HepG2 (cell line): Measurements from ENCODE around the gene PRUNE1. TPM values are rescaled to one million over a fixed set of nuclear protein-coding genes. Genes with fewer than 3 reads are reported as not detected.

ENCODE experiments used
- HMG20B ChIP-seq: conservative IDR thresholded peaks from 2 replicates; pipeline ENCODE4 v1.6.1; 2016; ENCODE audit warnings: missing genetic modification reagents, missing compliant biosample characterization
- NCOA1 ChIP-seq: sonication (generic); formaldehyde crosslinking; IDR thresholded peaks from 2 replicates; pipeline ENCODE4 v1.9.0; 2021; ENCODE audit warnings: missing genetic modification reagents
- PAX8 ChIP-seq: sonication (generic); formaldehyde crosslinking; IDR thresholded peaks from 2 replicates; pipeline ENCODE4 v1.8.0; 2022; ENCODE audit warnings: mild to moderate bottlenecking, missing genetic modification reagents, borderline replicate concordance
- RAD21 ChIP-seq: fragments of 450-650 bp; formaldehyde crosslinking; IDR thresholded peaks from 2 replicates; pipeline ENCODE4 v1.5.0; 2020; ENCODE audit warnings: mild to moderate bottlenecking
- RORA ChIP-seq: sonication (generic); formaldehyde crosslinking; IDR thresholded peaks from 2 replicates; pipeline ENCODE4 v1.5.0; 2020; ENCODE audit warnings: mild to moderate bottlenecking, missing genetic modification reagents, moderate library complexity
- SRF ChIP-seq: IDR thresholded peaks from 2 replicates; pipeline ENCODE4 v1.6.1; 2011; ENCODE audit warnings: mild to moderate bottlenecking, low read depth, low read length, moderate library complexity
- SYNCRIP ChIP-seq: fragments of 200-400 bp; formaldehyde crosslinking; IDR thresholded peaks from 2 replicates; pipeline ENCODE4 v1.6.1; 2018; ENCODE audit warnings: mild to moderate bottlenecking, low read depth, low read length; ENCODE audit not compliant: insufficient read depth
- TCF7 ChIP-seq: sonication (generic); IDR thresholded peaks from 2 replicates; pipeline ENCODE4 v1.6.1; 2016; ENCODE audit warnings: antibody characterized with exemption, low read depth
- WIZ ChIP-seq: sonication (generic); formaldehyde crosslinking; IDR thresholded peaks from 2 replicates; pipeline ENCODE4 v1.5.1; 2020; ENCODE audit warnings: mild to moderate bottlenecking, missing genetic modification reagents
- ZIK1 ChIP-seq: sonication (generic); formaldehyde crosslinking; IDR thresholded peaks from 2 replicates; pipeline ENCODE4 v1.5.0; 2020; ENCODE audit warnings: mild to moderate bottlenecking, low read depth, missing genetic modification reagents, borderline replicate concordance
- ZNF660 ChIP-seq: sonication (generic); formaldehyde crosslinking; IDR thresholded peaks from 2 replicates; pipeline ENCODE4 v1.5.1; 2020; ENCODE audit warnings: mild to moderate bottlenecking, low read depth, missing genetic modification reagents, borderline replicate concordance
- polyA plus RNA-seq, 8 experiments: library from polyadenylated mRNA; depleted of rRNA in 3 of 8; stranded (reverse) in 7 of 8; unstranded in 1 of 8; fragments of >200 nt; fragmentation: Illumina TruSeq in 4 of 8; extraction: Trizol in 4 of 8; gene quantifications; 2 replicates each; pipeline versions ENCODE4 v1.2.1 to v1.2.3, GENCODE V29; 2011 to 2016; ENCODE audit warnings: low read depth in 4 of 8, missing spikeins in 1 of 8, mixed read lengths in 1 of 8; ENCODE audit not compliant: insufficient read depth in 1 of 8
- total RNA-seq, 5 experiments: library from RNA; depleted of rRNA; stranded (reverse); fragments of >200 nt; fragmentation: Illumina TruSeq; extraction: Trizol; gene quantifications; 2 replicates each; pipeline ENCODE4 v1.2.3, GENCODE V29; 2016; ENCODE audit warnings: low read depth in 1 of 5
- TF ChIP-seq, protein P1 (sequence below): sonication (generic); formaldehyde crosslinking; IDR thresholded peaks from 2 replicates; pipeline ENCODE4 v1.9.0; 2021; ENCODE audit warnings: mild to moderate bottlenecking, missing genetic modification reagents
- TF ChIP-seq, protein P2 (sequence below): sonication (generic); formaldehyde crosslinking; conservative IDR thresholded peaks from 2 replicates; pipeline ENCODE4 v1.5.0; 2020; ENCODE audit warnings: missing genetic modification reagents
- TF ChIP-seq, protein P3 (sequence below): sonication (generic); formaldehyde crosslinking; IDR thresholded peaks from 2 replicates; pipeline ENCODE4 v1.4.0; 2020; ENCODE audit warnings: low read depth, mild to moderate bottlenecking, missing genetic modification reagents
- TF ChIP-seq, protein P4 (sequence below): sonication (generic); formaldehyde crosslinking; IDR thresholded peaks from 2 replicates; pipeline ENCODE4 v1.5.0; 2020; ENCODE audit warnings: mild to moderate bottlenecking, missing genetic modification reagents
- TF ChIP-seq, protein P5 (sequence below): IDR thresholded peaks from 2 replicates; pipeline ENCODE4 v1.6.1; 2016

PRUNE1 gene
- total and polyA plus RNA-seq, 2 of the 13 experiments (the other 11 are each of a cell fraction or from before 2014, with no cell fraction given), result 19.0 to 31.9 TPM

DNA sequence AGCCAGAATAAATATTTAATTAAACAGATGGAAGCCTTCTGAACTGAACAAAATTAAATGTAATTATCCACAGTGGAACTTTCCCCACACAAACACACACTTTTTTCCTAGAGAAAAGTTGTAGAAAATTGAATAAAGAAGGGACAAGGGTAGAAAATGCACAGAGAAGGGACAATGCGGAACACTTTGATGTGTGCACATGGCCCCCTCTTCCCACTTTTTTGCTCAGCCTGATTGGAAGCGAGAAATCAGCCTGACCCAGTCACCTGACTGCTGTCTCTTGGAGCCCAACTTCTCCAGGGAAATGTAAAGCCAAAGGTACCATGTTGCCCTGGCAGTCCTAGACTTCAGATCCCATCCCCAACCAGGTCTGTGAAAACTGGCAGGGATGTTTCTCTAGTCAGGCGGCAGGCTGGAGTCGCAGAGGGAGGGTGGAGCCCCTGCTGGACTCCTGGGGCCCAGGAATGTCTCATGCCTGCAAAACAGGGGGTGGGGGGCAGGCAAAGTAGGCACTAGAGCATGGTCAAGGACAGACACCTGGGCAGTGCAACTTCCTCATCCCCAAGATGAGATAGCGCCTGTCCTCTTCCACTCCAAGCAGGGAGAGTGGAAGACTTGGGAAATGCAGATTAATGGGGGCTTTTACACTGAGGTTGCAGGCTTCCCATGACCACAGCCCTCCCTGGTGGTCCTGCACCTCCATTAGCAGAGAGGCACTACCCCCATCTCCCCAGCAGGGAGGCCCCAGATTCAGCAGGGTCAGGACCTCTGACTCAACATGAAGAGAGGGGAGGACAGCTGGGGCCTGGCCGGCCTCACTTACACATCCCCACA is 36.4 kb upstream of the PRUNE1 start (continued):
- TF ChIP-seq, protein P1, sequence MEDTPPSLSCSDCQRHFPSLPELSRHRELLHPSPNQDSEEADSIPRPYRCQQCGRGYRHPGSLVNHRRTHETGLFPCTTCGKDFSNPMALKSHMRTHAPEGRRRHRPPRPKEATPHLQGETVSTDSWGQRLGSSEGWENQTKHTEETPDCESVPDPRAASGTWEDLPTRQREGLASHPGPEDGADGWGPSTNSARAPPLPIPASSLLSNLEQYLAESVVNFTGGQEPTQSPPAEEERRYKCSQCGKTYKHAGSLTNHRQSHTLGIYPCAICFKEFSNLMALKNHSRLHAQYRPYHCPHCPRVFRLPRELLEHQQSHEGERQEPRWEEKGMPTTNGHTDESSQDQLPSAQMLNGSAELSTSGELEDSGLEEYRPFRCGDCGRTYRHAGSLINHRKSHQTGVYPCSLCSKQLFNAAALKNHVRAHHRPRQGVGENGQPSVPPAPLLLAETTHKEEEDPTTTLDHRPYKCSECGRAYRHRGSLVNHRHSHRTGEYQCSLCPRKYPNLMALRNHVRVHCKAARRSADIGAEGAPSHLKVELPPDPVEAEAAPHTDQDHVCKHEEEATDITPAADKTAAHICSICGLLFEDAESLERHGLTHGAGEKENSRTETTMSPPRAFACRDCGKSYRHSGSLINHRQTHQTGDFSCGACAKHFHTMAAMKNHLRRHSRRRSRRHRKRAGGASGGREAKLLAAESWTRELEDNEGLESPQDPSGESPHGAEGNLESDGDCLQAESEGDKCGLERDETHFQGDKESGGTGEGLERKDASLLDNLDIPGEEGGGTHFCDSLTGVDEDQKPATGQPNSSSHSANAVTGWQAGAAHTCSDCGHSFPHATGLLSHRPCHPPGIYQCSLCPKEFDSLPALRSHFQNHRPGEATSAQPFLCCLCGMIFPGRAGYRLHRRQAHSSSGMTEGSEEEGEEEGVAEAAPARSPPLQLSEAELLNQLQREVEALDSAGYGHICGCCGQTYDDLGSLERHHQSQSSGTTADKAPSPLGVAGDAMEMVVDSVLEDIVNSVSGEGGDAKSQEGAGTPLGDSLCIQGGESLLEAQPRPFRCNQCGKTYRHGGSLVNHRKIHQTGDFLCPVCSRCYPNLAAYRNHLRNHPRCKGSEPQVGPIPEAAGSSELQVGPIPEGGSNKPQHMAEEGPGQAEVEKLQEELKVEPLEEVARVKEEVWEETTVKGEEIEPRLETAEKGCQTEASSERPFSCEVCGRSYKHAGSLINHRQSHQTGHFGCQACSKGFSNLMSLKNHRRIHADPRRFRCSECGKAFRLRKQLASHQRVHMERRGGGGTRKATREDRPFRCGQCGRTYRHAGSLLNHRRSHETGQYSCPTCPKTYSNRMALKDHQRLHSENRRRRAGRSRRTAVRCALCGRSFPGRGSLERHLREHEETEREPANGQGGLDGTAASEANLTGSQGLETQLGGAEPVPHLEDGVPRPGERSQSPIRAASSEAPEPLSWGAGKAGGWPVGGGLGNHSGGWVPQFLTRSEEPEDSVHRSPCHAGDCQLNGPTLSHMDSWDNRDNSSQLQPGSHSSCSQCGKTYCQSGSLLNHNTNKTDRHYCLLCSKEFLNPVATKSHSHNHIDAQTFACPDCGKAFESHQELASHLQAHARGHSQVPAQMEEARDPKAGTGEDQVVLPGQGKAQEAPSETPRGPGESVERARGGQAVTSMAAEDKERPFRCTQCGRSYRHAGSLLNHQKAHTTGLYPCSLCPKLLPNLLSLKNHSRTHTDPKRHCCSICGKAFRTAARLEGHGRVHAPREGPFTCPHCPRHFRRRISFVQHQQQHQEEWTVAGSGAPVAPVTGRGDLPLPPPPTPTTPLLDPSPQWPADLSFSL (CRISPR knock-in tag), result no peak
- no peak for TF ChIP-seq ZNF660 (CRISPR knock-in tag)
- TF ChIP-seq SRF, result no peak
- no peak for TF ChIP-seq ZIK1 (CRISPR knock-in tag)
- TF ChIP-seq RORA, result no peak
- TF ChIP-seq, protein P2, sequence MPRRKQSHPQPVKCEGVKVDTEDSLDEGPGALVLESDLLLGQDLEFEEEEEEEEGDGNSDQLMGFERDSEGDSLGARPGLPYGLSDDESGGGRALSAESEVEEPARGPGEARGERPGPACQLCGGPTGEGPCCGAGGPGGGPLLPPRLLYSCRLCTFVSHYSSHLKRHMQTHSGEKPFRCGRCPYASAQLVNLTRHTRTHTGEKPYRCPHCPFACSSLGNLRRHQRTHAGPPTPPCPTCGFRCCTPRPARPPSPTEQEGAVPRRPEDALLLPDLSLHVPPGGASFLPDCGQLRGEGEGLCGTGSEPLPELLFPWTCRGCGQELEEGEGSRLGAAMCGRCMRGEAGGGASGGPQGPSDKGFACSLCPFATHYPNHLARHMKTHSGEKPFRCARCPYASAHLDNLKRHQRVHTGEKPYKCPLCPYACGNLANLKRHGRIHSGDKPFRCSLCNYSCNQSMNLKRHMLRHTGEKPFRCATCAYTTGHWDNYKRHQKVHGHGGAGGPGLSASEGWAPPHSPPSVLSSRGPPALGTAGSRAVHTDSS (CRISPR knock-in tag), result no peak
- no peak for TF ChIP-seq SYNCRIP
- TF ChIP-seq HMG20B (CRISPR knock-in tag), result no peak
- TF ChIP-seq, protein P3, sequence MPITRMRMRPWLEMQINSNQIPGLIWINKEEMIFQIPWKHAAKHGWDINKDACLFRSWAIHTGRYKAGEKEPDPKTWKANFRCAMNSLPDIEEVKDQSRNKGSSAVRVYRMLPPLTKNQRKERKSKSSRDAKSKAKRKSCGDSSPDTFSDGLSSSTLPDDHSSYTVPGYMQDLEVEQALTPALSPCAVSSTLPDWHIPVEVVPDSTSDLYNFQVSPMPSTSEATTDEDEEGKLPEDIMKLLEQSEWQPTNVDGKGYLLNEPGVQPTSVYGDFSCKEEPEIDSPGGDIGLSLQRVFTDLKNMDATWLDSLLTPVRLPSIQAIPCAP (CRISPR knock-in tag), result no peak
- TF ChIP-seq, protein P4, sequence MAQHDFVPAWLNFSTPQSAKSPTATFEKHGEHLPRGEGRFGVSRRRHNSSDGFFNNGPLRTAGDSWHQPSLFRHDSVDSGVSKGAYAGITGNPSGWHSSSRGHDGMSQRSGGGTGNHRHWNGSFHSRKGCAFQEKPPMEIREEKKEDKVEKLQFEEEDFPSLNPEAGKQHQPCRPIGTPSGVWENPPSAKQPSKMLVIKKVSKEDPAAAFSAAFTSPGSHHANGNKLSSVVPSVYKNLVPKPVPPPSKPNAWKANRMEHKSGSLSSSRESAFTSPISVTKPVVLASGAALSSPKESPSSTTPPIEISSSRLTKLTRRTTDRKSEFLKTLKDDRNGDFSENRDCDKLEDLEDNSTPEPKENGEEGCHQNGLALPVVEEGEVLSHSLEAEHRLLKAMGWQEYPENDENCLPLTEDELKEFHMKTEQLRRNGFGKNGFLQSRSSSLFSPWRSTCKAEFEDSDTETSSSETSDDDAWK (CRISPR knock-in tag), result no peak
- TF ChIP-seq TCF7, result peak; percentile 83
- no peak for TF ChIP-seq RAD21 (CRISPR knock-in tag)
- no peak; the same call in 1 of the 2 replicates for TF ChIP-seq PAX8 (CRISPR knock-in tag)
- no peak for TF ChIP-seq WIZ (CRISPR knock-in tag)
- TF ChIP-seq, protein P5, sequence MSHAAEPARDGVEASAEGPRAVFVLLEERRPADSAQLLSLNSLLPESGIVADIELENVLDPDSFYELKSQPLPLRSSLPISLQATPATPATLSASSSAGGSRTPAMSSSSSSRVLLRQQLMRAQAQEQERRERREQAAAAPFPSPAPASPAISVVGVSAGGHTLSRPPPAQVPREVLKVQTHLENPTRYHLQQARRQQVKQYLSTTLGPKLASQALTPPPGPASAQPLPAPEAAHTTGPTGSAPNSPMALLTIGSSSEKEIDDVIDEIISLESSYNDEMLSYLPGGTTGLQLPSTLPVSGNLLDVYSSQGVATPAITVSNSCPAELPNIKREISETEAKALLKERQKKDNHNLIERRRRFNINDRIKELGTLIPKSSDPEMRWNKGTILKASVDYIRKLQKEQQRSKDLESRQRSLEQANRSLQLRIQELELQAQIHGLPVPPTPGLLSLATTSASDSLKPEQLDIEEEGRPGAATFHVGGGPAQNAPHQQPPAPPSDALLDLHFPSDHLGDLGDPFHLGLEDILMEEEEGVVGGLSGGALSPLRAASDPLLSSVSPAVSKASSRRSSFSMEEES (CRISPR knock-in tag), result no peak
- no peak for TF ChIP-seq NCOA1
